HG03342 (cell line): ENCODE results near the gene AFF2.
A peak's percentile ranks its signal among the peaks of the same experiment; 100 is the strongest.

Source experiments
- ATAC-seq: cut with Tn5 transposase; IDR thresholded peaks from one replicate; pipeline ENCODE4 v1.9.1; 2021; ENCODE audit warnings: mild to moderate bottlenecking, moderate library complexity; ENCODE audit not compliant: unreplicated experiment

The AFF2 gene

GRCh38 chrX:148535639-148536038 is 35.2 kb downstream of the AFF2 start:
- no peak for ATAC-seq

GRCh38 chrX:148536961-148537360 is 36.5 kb downstream of the AFF2 start:
- ATAC-seq, result no peak

- ATAC-seq, result no peak
Measured at GRCh38 chrX:148537556-148538182, 37.3 kb downstream of the AFF2 start.

GRCh38 chrX:148538582-148538981 is 38.2 kb downstream of the AFF2 start:
- ATAC-seq, result no peak

- ATAC-seq, result no peak
Measured at GRCh38 chrX:148540114-148540513, 39.7 kb downstream of the AFF2 start.

- no peak for ATAC-seq
Measured at GRCh38 chrX:148540671-148541583, 40.5 kb downstream of the AFF2 start.

GRCh38 chrX:148541584-148541940 is 41.1 kb downstream of the AFF2 start:
- no peak for ATAC-seq

- ATAC-seq, result no peak
Measured at GRCh38 chrX:148542481-148543255, 42.3 kb downstream of the AFF2 start.

- ATAC-seq, result peak; percentile 73
Measured at GRCh38 chrX:148552775-148553174, 52.4 kb downstream of the AFF2 start.

GRCh38 chrX:148555101-148555500 is 54.7 kb downstream of the AFF2 start:
- no peak for ATAC-seq

GRCh38 chrX:148555571-148556243 is 55.3 kb downstream of the AFF2 start:
- no peak for ATAC-seq

GRCh38 chrX:148556498-148556897 is 56.1 kb downstream of the AFF2 start:
- ATAC-seq, result no peak

GRCh38 chrX:148562846-148563245 is 62.4 kb downstream of the AFF2 start:
- ATAC-seq, result no peak

- no peak for ATAC-seq
Measured at GRCh38 chrX:148567229-148567628, 66.8 kb downstream of the AFF2 start.

GRCh38 chrX:148567779-148568178 is 67.4 kb downstream of the AFF2 start:
- ATAC-seq, result no peak

GRCh38 chrX:148568763-148569162 is 68.3 kb downstream of the AFF2 start:
- ATAC-seq, result no peak

GRCh38 chrX:148572337-148572736 is 71.9 kb downstream of the AFF2 start:
- ATAC-seq, result no peak

- ATAC-seq, result no peak
Measured at GRCh38 chrX:148573119-148573518, 72.7 kb downstream of the AFF2 start.

- no peak for ATAC-seq
Measured at GRCh38 chrX:148574237-148574973, 74.0 kb downstream of the AFF2 start.

- no peak for ATAC-seq
Measured at GRCh38 chrX:148576396-148576795, 76.0 kb downstream of the AFF2 start.
